Brain pericyte (primary cell): ENCODE results near the gene RPS15.

Source experiments
- DNase-seq: peaks from one replicate; pipeline ENCODE4 v3.0.0-alpha.2; 2012; ENCODE audit warnings: low read depth, low spot score

The RPS15 gene

GRCh38 chr19:1483979-1484428, 45.8 kb downstream of the RPS15 start:
- no peak for DNase-seq

GRCh38 chr19:1486720-1487575, 48.8 kb downstream of the RPS15 start:
- DNase-seq = no peak

GRCh38 chr19:1487576-1488281, 49.5 kb downstream of the RPS15 start:
- no peak for DNase-seq

GRCh38 chr19:1488282-1488601, 50.0 kb downstream of the RPS15 start:
- no peak for DNase-seq

GRCh38 chr19:1489463-1490310, 51.5 kb downstream of the RPS15 start:
- DNase-seq = no peak
